ENCODE results near the gene VEGFC. TPM values are rescaled to one million over a fixed set of nuclear protein-coding genes. Genes with fewer than 3 reads are reported as not detected.
A peak's percentile ranks its signal among the peaks of the same experiment; 100 is the strongest.

Gene VEGFC
- total RNA-seq, 2 donors from 2014 or later: 1.3 to 3.6 TPM

DNA sequence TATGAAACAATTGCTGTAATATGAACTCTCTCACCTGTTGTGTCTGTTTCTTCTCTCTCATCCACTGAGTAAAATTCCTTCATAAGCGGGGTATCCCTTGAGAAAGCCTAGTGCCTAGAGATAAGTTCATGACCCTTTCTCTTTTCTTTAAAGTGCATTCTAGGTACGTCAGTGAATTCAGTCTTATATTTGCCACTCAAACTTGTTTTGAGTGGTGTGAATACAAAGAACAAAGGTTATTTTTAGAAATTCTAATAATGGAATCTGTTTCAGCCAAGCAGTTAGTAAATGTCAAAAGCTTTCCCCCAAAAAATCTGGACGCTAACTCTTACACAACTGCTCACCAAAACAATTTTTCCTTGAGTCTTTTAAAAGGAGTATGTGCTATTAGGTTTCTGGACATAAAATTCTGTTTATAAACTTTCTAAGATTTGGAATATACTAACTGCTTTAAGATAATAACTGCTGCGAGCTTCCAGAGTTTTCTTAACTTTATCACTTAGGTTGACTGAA, 112.0 kb downstream of the VEGFC start:
- Histone ChIP-seq H3K27ac (no peak overlapping the region), H3K4me1 (no peaks in the 10 kb centered on the region), H3K27me3 (no peaks in the 10 kb centered on the region), H3K9me3 (peaks cover 0 to 6% (median 0%) of the 10 kb centered on the region in 3 donors), H3K4me3 (no peak overlapping the region), H3K36me3 (replicated peaks in 1 of 2; ENCODE audit: insufficient read depth in 1 of 2, low read depth in 2 of 2) (no peaks in the 10 kb centered on the region)
- DNase-seq (no peak), ATAC-seq (no peak)
- intact Hi-C loops (cut with DNase I): no loop called here
- TF ChIP-seq, protein P1, sequence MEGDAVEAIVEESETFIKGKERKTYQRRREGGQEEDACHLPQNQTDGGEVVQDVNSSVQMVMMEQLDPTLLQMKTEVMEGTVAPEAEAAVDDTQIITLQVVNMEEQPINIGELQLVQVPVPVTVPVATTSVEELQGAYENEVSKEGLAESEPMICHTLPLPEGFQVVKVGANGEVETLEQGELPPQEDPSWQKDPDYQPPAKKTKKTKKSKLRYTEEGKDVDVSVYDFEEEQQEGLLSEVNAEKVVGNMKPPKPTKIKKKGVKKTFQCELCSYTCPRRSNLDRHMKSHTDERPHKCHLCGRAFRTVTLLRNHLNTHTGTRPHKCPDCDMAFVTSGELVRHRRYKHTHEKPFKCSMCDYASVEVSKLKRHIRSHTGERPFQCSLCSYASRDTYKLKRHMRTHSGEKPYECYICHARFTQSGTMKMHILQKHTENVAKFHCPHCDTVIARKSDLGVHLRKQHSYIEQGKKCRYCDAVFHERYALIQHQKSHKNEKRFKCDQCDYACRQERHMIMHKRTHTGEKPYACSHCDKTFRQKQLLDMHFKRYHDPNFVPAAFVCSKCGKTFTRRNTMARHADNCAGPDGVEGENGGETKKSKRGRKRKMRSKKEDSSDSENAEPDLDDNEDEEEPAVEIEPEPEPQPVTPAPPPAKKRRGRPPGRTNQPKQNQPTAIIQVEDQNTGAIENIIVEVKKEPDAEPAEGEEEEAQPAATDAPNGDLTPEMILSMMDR (IDR thresholded peaks at IDR 0.05): no peak
- no peak for TF ChIP-seq POLR2A (IDR thresholded peaks at IDR 0.05)
- WGBS, 2 donors: 53 to 55% methylated on average over 4 of the region's 4 CpGs

GRCh38 chr4:176676901-176677300, 115.8 kb downstream of the VEGFC start:
- no peak overlapping the region for H3K27ac ChIP-seq
- H3K36me3 ChIP-seq (replicated peaks in 1 of 2; ENCODE audit: insufficient read depth in 1 of 2, low read depth in 2 of 2): no peaks in the 10 kb centered on the region
- intact Hi-C loops (cut with DNase I): no loop called here
- no peaks in the 10 kb centered on the region for H3K4me1 ChIP-seq
- DNase-seq: no peak
- H3K4me3 ChIP-seq: no peak overlapping the region
- TF ChIP-seq POLR2A (IDR thresholded peaks at IDR 0.05): no peak
- TF ChIP-seq, protein P1 (IDR thresholded peaks at IDR 0.05): no peak
- no peak for ATAC-seq
- 75 to 81% methylated on average over 4 of the region's 4 CpGs for WGBS, 2 donors
- peaks cover 0 to 6% (median 0%) of the 10 kb centered on the region in 3 donors for H3K9me3 ChIP-seq
- no peaks in the 10 kb centered on the region for H3K27me3 ChIP-seq

DNA sequence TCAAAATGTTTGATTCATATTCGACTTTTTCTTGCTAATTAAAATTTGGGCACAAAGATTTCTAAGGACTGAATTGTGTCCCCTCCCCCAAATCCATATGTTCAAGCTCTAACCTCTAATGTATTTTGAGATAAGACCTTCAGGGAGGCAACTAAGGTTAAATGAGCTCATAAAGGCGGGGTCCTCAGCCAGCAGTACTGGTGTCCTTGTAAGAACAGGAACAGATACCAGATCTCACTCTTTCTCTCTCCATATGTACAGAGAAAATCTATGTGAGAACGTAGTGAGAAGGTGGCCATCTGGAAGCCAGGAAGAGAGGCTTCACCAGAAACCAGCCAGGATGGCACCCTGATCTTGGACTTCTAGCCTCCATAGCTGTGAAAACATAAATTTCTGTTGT, 116.9 kb downstream of the VEGFC start:
- no peak overlapping the region for H3K27ac ChIP-seq
- H3K27me3 ChIP-seq: no peaks in the 10 kb centered on the region
- intact Hi-C loops (cut with DNase I): no loop called here
- H3K4me1 ChIP-seq: no peaks in the 10 kb centered on the region
- ATAC-seq (no peak), DNase-seq (no peak)
- peaks cover 0 to 6% (median 0%) of the 10 kb centered on the region in 3 donors for H3K9me3 ChIP-seq
- H3K4me3 ChIP-seq: no peak overlapping the region
- no peaks in the 10 kb centered on the region for H3K36me3 ChIP-seq (replicated peaks in 1 of 2; ENCODE audit: insufficient read depth in 1 of 2, low read depth in 2 of 2)
- 50 to 56% methylated on average over 3 of the region's 3 CpGs for WGBS, 2 donors
- no peak for TF ChIP-seq POLR2A (IDR thresholded peaks at IDR 0.05)
- TF ChIP-seq, protein P1 (IDR thresholded peaks at IDR 0.05): no peak

DNA sequence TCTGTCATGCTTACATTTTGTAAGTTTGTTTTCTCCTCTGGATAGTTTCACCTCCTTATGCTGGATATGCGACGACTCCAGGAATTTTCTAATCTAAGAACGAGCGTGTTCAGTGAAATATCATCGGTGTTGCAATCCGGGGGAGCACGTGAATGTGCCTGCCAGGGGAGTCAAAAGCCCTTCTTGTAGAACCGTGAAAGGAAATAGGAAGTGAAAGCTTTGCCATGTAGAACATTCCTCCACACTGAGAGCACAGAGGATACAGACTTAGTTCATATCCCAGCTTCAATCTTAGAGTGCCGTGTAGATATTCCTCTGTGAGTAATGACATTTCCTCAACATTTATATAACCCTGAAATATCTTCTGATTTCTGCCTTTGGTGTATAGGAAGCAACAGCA, 121.2 kb downstream of the VEGFC start:
- no peak overlapping the region for H3K27ac ChIP-seq
- no peaks in the 10 kb centered on the region for H3K4me1 ChIP-seq
- peaks cover 0 to 2% (median 0%) of the 10 kb centered on the region in 3 donors for H3K9me3 ChIP-seq
- ATAC-seq (no peak), DNase-seq (peak in 3 of 4 donors; percentile 5 to 15 (median 13))
- TF ChIP-seq, protein P1 (IDR thresholded peaks at IDR 0.05): no peak
- TF ChIP-seq POLR2A (IDR thresholded peaks at IDR 0.05): no peak
- 61 to 67% methylated on average over 9 of the region's 9 CpGs for WGBS, 2 donors
- H3K36me3 ChIP-seq (replicated peaks in 1 of 2; ENCODE audit: insufficient read depth in 1 of 2, low read depth in 2 of 2): no peaks in the 10 kb centered on the region
- H3K4me3 ChIP-seq: no peak overlapping the region
- H3K27me3 ChIP-seq: no peaks in the 10 kb centered on the region
- intact Hi-C loops (cut with DNase I): no loop called here

GRCh38 chr4:176668324-176668723, 124.4 kb downstream of the VEGFC start:
- Histone ChIP-seq H3K4me1 (no peaks in the 10 kb centered on the region), H3K4me3 (no peak overlapping the region), H3K27me3 (no peaks in the 10 kb centered on the region), H3K36me3 (replicated peaks in 1 of 2; ENCODE audit: insufficient read depth in 1 of 2, low read depth in 2 of 2) (no peaks in the 10 kb centered on the region), H3K27ac (no peak overlapping the region), H3K9me3 (no peaks in the 10 kb centered on the region)
- DNase-seq (no peak), ATAC-seq (no peak)
- intact Hi-C loops (cut with DNase I): no loop called here
- 23 to 27% methylated on average over 2 of the region's 2 CpGs for WGBS, 2 donors
- TF ChIP-seq, protein P1 (IDR thresholded peaks at IDR 0.05): no peak
- no peak for TF ChIP-seq POLR2A (IDR thresholded peaks at IDR 0.05)
